H1 (cell line): ENCODE measurements around the gene WDR12. TPM values are rescaled to one million over a fixed set of nuclear protein-coding genes. Genes with fewer than 3 reads are reported as not detected.

ENCODE experiments used
- CTCF ChIA-PET: fragments of 300-600 bp; sonication (Branson Sonifier 250); formaldehyde crosslinking; loops from one replicate; lab custom pipeline; 2021; ENCODE audit not compliant: partially characterized antibody; lab: Charles Lee
- POLR2A ChIA-PET: fragments of 300-600 bp; sonication (Branson Sonifier 250); formaldehyde crosslinking; loops from one replicate; lab custom pipeline; 2021; ENCODE audit warnings: inconsistent platforms; ENCODE audit not compliant: partially characterized antibody; lab: Charles Lee
- DNase-seq, 2 experiments: peaks; one replicate each; pipeline versions ENCODE4 v3.0.0 to v3.0.0-alpha.2; 2010 to 2022; ENCODE audit warnings: low spot score in 2 of 2, low read depth in 1 of 2, mixed read lengths in 1 of 2
- FAIRE-seq: peaks from 2 replicates; lab custom pipeline; 2011; peaks lifted over from hg19 to GRCh38; lab: Jason Lieb, UNC
- H2AFZ ChIP-seq: 2 replicates; pipeline ENCODE4 v1.8.1; 2012; ENCODE audit warnings: low read length, inconsistent platforms
- H2AK5ac ChIP-seq: 2 replicates; pipeline ENCODE4 v1.6.1; 2013; ENCODE audit warnings: low read depth, low read length
- H2BK120ac ChIP-seq: replicated peaks from 2 replicates; pipeline ENCODE3; 2013; ENCODE audit warnings: low read depth, low read length, inconsistent platforms
- H2BK12ac ChIP-seq: 2 replicates; pipeline ENCODE4 v1.6.1; 2013; ENCODE audit warnings: low read depth, low read length
- H2BK15ac ChIP-seq: 2 replicates; pipeline ENCODE4 v1.6.1; 2013; ENCODE audit warnings: low read length
- H2BK20ac ChIP-seq: 2 replicates; pipeline ENCODE4 v1.6.1; 2013; ENCODE audit warnings: low read length
- H2BK5ac ChIP-seq: 2 replicates; pipeline ENCODE4 v1.6.1; 2013; ENCODE audit warnings: low read depth, low read length
- H3K14ac ChIP-seq: 2 replicates; pipeline ENCODE4 v1.6.1; 2013; ENCODE audit warnings: inconsistent platforms; ENCODE audit not compliant: insufficient read length
- H3K18ac ChIP-seq: 2 replicates; pipeline ENCODE4 v1.6.1; 2013; ENCODE audit warnings: low read length; ENCODE audit errors: extremely low read depth
- H3K23ac ChIP-seq: 2 replicates; pipeline ENCODE4 v1.6.1; 2013; ENCODE audit warnings: inconsistent platforms; ENCODE audit not compliant: insufficient read length
- H3K23me2 ChIP-seq: 2 replicates; pipeline ENCODE4 v1.6.1; 2013; ENCODE audit warnings: low read depth, low read length
- H3K27ac ChIP-seq: 2 replicates; pipeline ENCODE4 v1.6.1; 2011; ENCODE audit warnings: low read depth, low read length, inconsistent platforms
- H3K27me3 ChIP-seq, 4 experiments: replicated peaks in 1 of 4; 1 replicate in 1 of 4; 2 replicates in 3 of 4; pipeline versions ENCODE4 v1.6.1 to v1.8.1; 2011 to 2013; ENCODE audit warnings: low read length in 3 of 4, mild to moderate bottlenecking in 3 of 4, inconsistent platforms in 2 of 4, mixed read lengths in 2 of 4, moderate library complexity in 1 of 4; ENCODE audit not compliant: control insufficient read depth in 3 of 4, insufficient read depth in 3 of 4; ENCODE audit errors: extremely low read depth in 1 of 4
- H3K36me3 ChIP-seq, 4 experiments: 2 replicates each; pipeline versions ENCODE4 v1.6.1 to v1.8.1; 2011 to 2013; ENCODE audit warnings: mild to moderate bottlenecking in 4 of 4, low read length in 3 of 4, moderate library complexity in 2 of 4, control low read depth in 1 of 4, inconsistent platforms in 1 of 4; ENCODE audit not compliant: insufficient read depth in 4 of 4, control insufficient read depth in 2 of 4
- H3K4ac ChIP-seq: replicated peaks from 2 replicates; pipeline ENCODE3; 2013; ENCODE audit warnings: low read length, low read depth, mixed read lengths, inconsistent platforms; ENCODE audit not compliant: insufficient read length
- H3K4me1 ChIP-seq, 4 experiments: replicated peaks in 1 of 4; 1 replicate in 1 of 4; 2 replicates in 3 of 4; pipeline versions ENCODE4 v1.6.1 to v1.8.1; 2011 to 2013; ENCODE audit warnings: low read length in 3 of 4, inconsistent platforms in 2 of 4, mixed read lengths in 1 of 4; ENCODE audit not compliant: insufficient read depth in 4 of 4, control insufficient read depth in 3 of 4
- H3K4me2 ChIP-seq, 2 experiments: 2 replicates each; pipeline versions ENCODE4 v1.6.1 to v1.8.1; 2011 to 2013; ENCODE audit warnings: low read depth in 2 of 2, low read length in 2 of 2, control low read depth in 1 of 2, inconsistent platforms in 1 of 2, mild to moderate bottlenecking in 1 of 2; ENCODE audit not compliant: insufficient read depth in 1 of 2
- H3K4me3 ChIP-seq, 4 experiments: fragments of 200-600, 300-600 bp in 1 of 4; sonication (generic), shearing (Covaris generic), sonication (Bioruptor Twin) in 1 of 4; 2 replicates each; pipeline versions ENCODE4 v1.5.1 to v1.8.1; 2011 to 2016; ENCODE audit warnings: low read length in 4 of 4, low read depth in 3 of 4, control low read depth in 2 of 4, inconsistent platforms in 2 of 4, mild to moderate bottlenecking in 2 of 4, mixed read lengths in 1 of 4, moderate library complexity in 1 of 4; ENCODE audit not compliant: insufficient read depth in 2 of 4; ENCODE audit errors: extremely low read depth in 1 of 4
- H3K56ac ChIP-seq: replicated peaks from 2 replicates; pipeline ENCODE3; 2013; ENCODE audit warnings: low read depth, mild to moderate bottlenecking, mixed read lengths, low read length, inconsistent platforms; ENCODE audit not compliant: insufficient read length
- H3K79me1 ChIP-seq: 2 replicates; pipeline ENCODE4 v1.6.1; 2013; ENCODE audit warnings: low read depth, low read length, control low read depth
- H3K79me2 ChIP-seq, 2 experiments: 2 replicates each; pipeline versions ENCODE4 v1.6.1 to v1.8.1; 2012 to 2013; ENCODE audit warnings: low read length in 2 of 2, mild to moderate bottlenecking in 2 of 2, inconsistent platforms in 1 of 2; ENCODE audit not compliant: insufficient read depth in 2 of 2, control insufficient read depth in 1 of 2
- H3K9ac ChIP-seq, 4 experiments: replicated peaks in 1 of 4; 1 replicate in 1 of 4; 2 replicates in 3 of 4; pipeline versions ENCODE4 v1.6.1 to v1.8.1; 2011 to 2013; ENCODE audit warnings: low read depth in 3 of 4, low read length in 3 of 4, control low read depth in 2 of 4, mild to moderate bottlenecking in 2 of 4, moderate library complexity in 2 of 4, inconsistent platforms in 1 of 4; ENCODE audit errors: extremely low read depth in 1 of 4
- H3K9me3 ChIP-seq, 2 experiments: 2 replicates each; pipeline versions ENCODE4 v1.6.1 to v1.8.1; 2012 to 2013; ENCODE audit warnings: mild to moderate bottlenecking in 2 of 2, moderate library complexity in 2 of 2, control low read depth in 1 of 2, inconsistent platforms in 1 of 2, low read depth in 1 of 2, low read length in 1 of 2, mixed read lengths in 1 of 2; ENCODE audit not compliant: insufficient read depth in 2 of 2
- H4K20me1 ChIP-seq, 2 experiments: replicated peaks in 1 of 2; 2 replicates each; pipeline versions ENCODE3 to v1.8.1; 2011 to 2013; ENCODE audit warnings: inconsistent platforms in 2 of 2, low read length in 2 of 2, mild to moderate bottlenecking in 1 of 2; ENCODE audit not compliant: insufficient read depth in 2 of 2, control insufficient read depth in 1 of 2
- H4K5ac ChIP-seq: 2 replicates; pipeline ENCODE4 v1.6.1; 2013; ENCODE audit warnings: low read length, low read depth, mixed read lengths, inconsistent platforms; ENCODE audit not compliant: insufficient read length
- H4K8ac ChIP-seq: 2 replicates; pipeline ENCODE4 v1.8.0; 2013; ENCODE audit warnings: mild to moderate bottlenecking, moderate library complexity, low read length, inconsistent platforms; ENCODE audit not compliant: insufficient read depth; ENCODE audit errors: extremely low read depth
- H4K91ac ChIP-seq: replicated peaks from 2 replicates; pipeline ENCODE3; 2013; ENCODE audit warnings: low read length, mixed read lengths, inconsistent platforms; ENCODE audit not compliant: insufficient read length
- ATF2 ChIP-seq: IDR thresholded peaks from 2 replicates; pipeline ENCODE4 v1.6.1; 2012; ENCODE audit warnings: low read length, inconsistent platforms
- KDM1A ChIP-seq: fragments of 200-600, 300-600 bp; sonication (generic); IDR thresholded peaks from 2 replicates; pipeline ENCODE4 v1.7.1; 2016; ENCODE audit warnings: mild to moderate bottlenecking, low read length, borderline replicate concordance
- RFX5 ChIP-seq: IDR thresholded peaks from 2 replicates; pipeline ENCODE4 v1.6.1; 2011; ENCODE audit warnings: low read depth, low read length, improper control_type of control experiment, borderline replicate concordance
- RNF2 ChIP-seq: fragments of 200-900, 300-1000 bp; sonication (generic); IDR thresholded peaks from 2 replicates; pipeline ENCODE4 v1.7.1; 2016; ENCODE audit warnings: borderline replicate concordance, low read depth, mild to moderate bottlenecking, antibody characterized with exemption, low read length; ENCODE audit not compliant: poor library complexity, severe bottlenecking; ENCODE audit errors: missing control alignments
- TCF12 ChIP-seq: IDR thresholded peaks from 2 replicates; pipeline ENCODE4 v1.6.1; 2011; ENCODE audit warnings: low read depth, mild to moderate bottlenecking, low read length
- WGBS, 2 experiments: shearing (Covaris generic) in 1 of 2; methylation state at CpG; one replicate each; pipeline versions ENCODE4 v1.1.6 to v1.1.7; 2013 to 2015; ENCODE audit warnings: low lambda C conversion rate in 2 of 2, mixed read lengths in 2 of 2, inconsistent platforms in 1 of 2, low coverage in 1 of 2, missing lambda C conversion rate in 1 of 2; ENCODE audit not compliant: insufficient replicate concordance in 2 of 2, insufficient coverage in 1 of 2, insufficient read length in 1 of 2; ENCODE audit errors: extremely low coverage in 1 of 2, missing lambda C conversion rate in 1 of 2; 5-methylcytosine and 5-hydroxymethylcytosine counted together
- polyA plus RNA-seq, 7 experiments: library from polyadenylated mRNA; depleted of rRNA in 3 of 7; stranded (reverse) in 5 of 7; unstranded in 2 of 7; fragments of >200 nt in 5 of 7; fragments of 200-250 nt in 2 of 7; gene quantifications; 1 replicate in 5 of 7; 2 replicates in 1 of 7; 4 replicates in 1 of 7; pipeline versions ENCODE4 v1.2.1 to v1.2.3, GENCODE V29; 2011 to 2013; ENCODE audit warnings: missing spikeins in 2 of 7, mixed read lengths in 2 of 7
- total RNA-seq: library from RNA; stranded (reverse); fragmentation: NEBNext Ultra II Directional; extraction: Animal tissue kit (Norgen Biotek cat#: 25700); gene quantifications from 2 replicates; pipeline ENCODE4 v1.2.1, GENCODE V29; 2021

WDR12 gene
- total and polyA plus RNA-seq, 2 of the 8 experiments (the other 6 are each of a cell fraction or from before 2014, with no cell fraction given): 25.0 to 183 TPM

GRCh38 chr2:202847693-202848524, 63.6 kb downstream of the WDR12 start:
- Histone ChIP-seq H3K18ac (no peak overlapping the region), H3K9ac (no peak overlapping the region), H2BK20ac (no peak overlapping the region), H4K20me1 (no peaks in the 10 kb centered on the region), H3K27ac (no peak overlapping the region), H2BK12ac (no peak overlapping the region), H3K4me3 (no peak overlapping the region), H4K8ac (no peak overlapping the region), H2AK5ac (no peak overlapping the region), H3K56ac (no peak overlapping the region), H3K23me2 (no peaks in the 10 kb centered on the region), H2BK120ac (no peak overlapping the region), H3K4ac (no peak overlapping the region), H4K91ac (no peak overlapping the region), H2AFZ (no peak overlapping the region), H2BK5ac (no peak overlapping the region), H3K9me3 (no peaks in the 10 kb centered on the region), H3K4me2 (no peak overlapping the region), H3K23ac (no peak overlapping the region), H3K79me2 (no peaks in the 10 kb centered on the region), H2BK15ac (no peak overlapping the region), H3K36me3 (no peaks in the 10 kb centered on the region), H4K5ac (no peak overlapping the region), H3K4me1 (0 out of 7 replicates have a peak, but pooled peaks cover 0 to 2% (median 0%) of the 10 kb centered on the region in 4 experiments), H3K79me1 (no peaks in the 10 kb centered on the region), H3K14ac (no peak overlapping the region), H3K27me3 (no peaks in the 10 kb centered on the region)
- DNase-seq (no peak), FAIRE-seq (no peak)
- POLR2A ChIA-PET: interaction anchor here (1.2 kb wide), 1 partner anchor 480 kb away, joined by 3 read pairs; no protein-coding TSS in a partner anchor
- WGBS, 2 experiments: 88% methylated on average over 9 of the region's 9 CpGs; no CpG with 5 or more reads in 1 of the 2 experiments
- CTCF ChIA-PET: no interaction called here
- TF ChIP-seq ATF2: no peak
- no peak for TF ChIP-seq RFX5
- no peak for TF ChIP-seq RNF2
- no peak for TF ChIP-seq KDM1A
- TF ChIP-seq TCF12: no peak
